K562 (cell line): ENCODE measurements around the gene ANKRD33.

Experiments used
- CEBPB ChIP-seq: fragments of 450-650 bp; IDR thresholded peaks from 2 replicates; pipeline ENCODE4 v1.6.1; 2016; ENCODE audit warnings: missing genetic modification characterization, missing compliant biosample characterization
- CTCF ChIP-seq, 3 experiments: IDR thresholded peaks in 2 of 3; conservative IDR thresholded peaks in 1 of 3; 2 replicates each; pipeline ENCODE4 v1.5.1; 2011 to 2012; ENCODE audit warnings: low read length in 3 of 3, mild to moderate bottlenecking in 3 of 3, control low read depth in 2 of 3, improper control_type of control experiment in 1 of 3, inconsistent platforms in 1 of 3, low read depth in 1 of 3, mixed read lengths in 1 of 3, moderate library complexity in 1 of 3; ENCODE audit not compliant: insufficient read depth in 2 of 3
- POLR2AphosphoS5 ChIP-seq: IDR thresholded peaks from 2 replicates; pipeline ENCODE4 v1.6.1; 2011; ENCODE audit warnings: mild to moderate bottlenecking, low read depth, low read length, moderate library complexity; ENCODE audit not compliant: control insufficient read depth, insufficient read depth
- ZBTB33 ChIP-seq: sonication (generic); formaldehyde crosslinking; IDR thresholded peaks from 2 replicates; pipeline ENCODE4 v1.8.1; 2023; ENCODE audit warnings: mild to moderate bottlenecking, missing genetic modification reagents
- ZHX1 ChIP-seq: fragments of 150-350 bp; conservative IDR thresholded peaks from 2 replicates; pipeline ENCODE4 v1.6.1; 2014; ENCODE audit warnings: low read length
- ZNF184 ChIP-seq: sonication (generic); formaldehyde crosslinking; IDR thresholded peaks from 2 replicates; pipeline ENCODE4 v1.5.0; 2020; ENCODE audit warnings: missing genetic modification reagents
- ZNF263 ChIP-seq: sonication (generic); formaldehyde crosslinking; IDR thresholded peaks from 2 replicates; pipeline ENCODE4 v1.8.0; 2022; ENCODE audit warnings: mild to moderate bottlenecking, missing genetic modification reagents, borderline replicate concordance

DNA sequence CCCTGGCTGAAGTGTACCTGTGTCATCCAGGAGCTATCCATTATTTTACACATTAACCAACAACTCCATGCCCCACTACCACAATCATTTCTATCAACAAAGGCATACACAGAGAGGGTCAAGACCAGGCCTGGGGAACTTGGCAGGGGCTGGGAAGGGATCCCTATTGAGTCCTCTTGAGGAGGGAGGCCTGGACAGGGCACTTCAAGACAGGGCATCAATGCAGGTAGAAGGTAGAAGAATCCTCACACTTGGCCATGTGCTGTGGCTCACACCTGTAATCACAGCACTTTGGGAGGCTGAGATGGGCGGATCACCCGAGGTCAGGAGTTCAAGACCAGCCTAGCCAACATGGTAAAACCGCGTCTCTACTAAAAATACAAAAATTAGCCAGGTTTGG, 13.4 kb upstream of the ANKRD33 start:
- TF ChIP-seq ZHX1: no peak
- TF ChIP-seq ZNF263 (CRISPR knock-in tag): no peak
- no peak for TF ChIP-seq ZNF184
- no peak for TF ChIP-seq CTCF (IDR thresholded peaks at IDR 0.05 in 2 of 3, conservative IDR thresholded peaks at IDR 0.05 in 1 of 3; ENCODE audit: insufficient read depth in 2 of 3, low read depth in 1 of 3, low read length in 3 of 3)
- no peak for TF ChIP-seq POLR2AphosphoS5
- TF ChIP-seq CEBPB (tag): no peak
- no peak for TF ChIP-seq ZBTB33 (CRISPR knock-in tag)
